Uterus (tissue), 4 donors: ENCODE results near the gene TNFAIP2. TPM values are rescaled to one million over a fixed set of nuclear protein-coding genes. Genes with fewer than 3 reads are reported as not detected.
"Not testable (repeated sequence)": the region's sequence is repeated elsewhere in the genome, so short reads cannot be mapped to it uniquely, and the experiment has no call there.

Experiments
- DNase-seq, 2 donors: peaks; one replicate each; pipeline ENCODE4 v3.0.0-alpha.2; 2019 to 2020
- H3K27ac ChIP-seq, 2 donors: fragments of 200-600 bp; sonication (generic); 1 replicate in 1 of 2; 2 replicates in 1 of 2; pipeline ENCODE4 v1.5.1; 2016 to 2018
- H3K27me3 ChIP-seq, 2 donors: fragments of 200-600 bp; sonication (generic); one replicate each; pipeline ENCODE4 v1.5.1; 2018 to 2019; ENCODE audit warnings: control low read depth in 1 of 2
- H3K36me3 ChIP-seq, 2 donors: fragments of 200-600 bp; sonication (generic); one replicate each; pipeline ENCODE4 v1.5.1; 2019; ENCODE audit warnings: control low read depth in 1 of 2
- H3K4me1 ChIP-seq, 2 donors: fragments of 200-600 bp; sonication (generic); one replicate each; pipeline ENCODE4 v1.5.1; 2018 to 2019; ENCODE audit warnings: control low read depth in 1 of 2
- H3K4me3 ChIP-seq, 2 donors: fragments of 200-600 bp; sonication (generic); 1 replicate in 1 of 2; 2 replicates in 1 of 2; pipeline ENCODE4 v1.5.1; 2018 to 2019; ENCODE audit warnings: mild to moderate bottlenecking in 1 of 2
- H3K9me3 ChIP-seq, 2 donors: fragments of 200-600 bp; sonication (generic); one replicate each; pipeline ENCODE4 v1.5.1; 2019; ENCODE audit warnings: control low read depth in 1 of 2
- POLR2A ChIP-seq, 2 donors: fragments of 450-650 bp; IDR thresholded peaks; one replicate each; pipeline ENCODE4 v1.6.1; 2016; ENCODE audit warnings: antibody characterized with exemption in 2 of 2, mild to moderate bottlenecking in 1 of 2, moderate library complexity in 1 of 2
- intact Hi-C: fragments of 100-400 bp; cut with DNase I; formaldehyde crosslinking; loops from one replicate; pipeline ENCODE4 v1.15.1; 2023; ENCODE audit warnings: low total_unique reads
- total RNA-seq, 4 donors: library from RNA; depleted of rRNA in 3 of 4; stranded (reverse); fragments of >200 nt in 3 of 4; gene quantifications; one replicate each; pipeline versions ENCODE4 v1.1.0 to v1.2.4, GENCODE V29; 2014 to 2023
- TF ChIP-seq, protein P1 (sequence below), 4 experiments: fragments of 200-600 bp in 2 of 4; fragments of 450-650 bp in 2 of 4; sonication (generic) in 2 of 4; IDR thresholded peaks; one replicate each; pipeline ENCODE4 v1.5.1; 2016 to 2019; ENCODE audit warnings: antibody characterized with exemption in 4 of 4, mild to moderate bottlenecking in 2 of 4, moderate library complexity in 1 of 4
- donor health status: DM: yes; HTN: yes; CAD: no.

Gene TNFAIP2
- total RNA-seq, 4 donors from 2014 or later = 29.4 to 81.4 (median 60.6) TPM

DNA sequence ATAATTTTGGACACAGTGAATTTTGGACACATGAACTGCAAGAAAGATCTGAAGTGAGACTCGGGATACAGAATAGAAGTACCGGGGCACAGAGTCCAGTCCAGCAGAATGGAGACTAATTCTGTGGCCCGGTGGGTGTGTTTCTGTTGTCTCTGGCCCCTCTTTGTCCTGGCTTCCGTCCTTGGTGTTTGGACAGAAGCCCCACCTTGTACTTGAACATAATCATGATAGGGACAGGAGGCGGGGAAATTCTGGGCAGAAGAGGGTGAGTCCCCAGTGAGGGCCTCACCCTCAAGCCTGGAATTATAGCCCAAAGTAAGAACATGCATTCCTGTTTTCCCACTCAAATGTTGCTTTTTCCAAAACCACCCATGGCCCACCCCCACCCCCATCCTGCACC, 39.9 kb downstream of the TNFAIP2 start:
- Histone ChIP-seq H3K36me3 (no peaks in the 10 kb centered on the region), H3K9me3 (no peaks in the 10 kb centered on the region), H3K27ac (no peak overlapping the region), H3K27me3 (no peaks in the 10 kb centered on the region), H3K4me3 (no peak overlapping the region), H3K4me1 (no peaks in the 10 kb centered on the region)
- no peak for TF ChIP-seq POLR2A (IDR thresholded peaks at IDR 0.05)
- TF ChIP-seq, protein P1, sequence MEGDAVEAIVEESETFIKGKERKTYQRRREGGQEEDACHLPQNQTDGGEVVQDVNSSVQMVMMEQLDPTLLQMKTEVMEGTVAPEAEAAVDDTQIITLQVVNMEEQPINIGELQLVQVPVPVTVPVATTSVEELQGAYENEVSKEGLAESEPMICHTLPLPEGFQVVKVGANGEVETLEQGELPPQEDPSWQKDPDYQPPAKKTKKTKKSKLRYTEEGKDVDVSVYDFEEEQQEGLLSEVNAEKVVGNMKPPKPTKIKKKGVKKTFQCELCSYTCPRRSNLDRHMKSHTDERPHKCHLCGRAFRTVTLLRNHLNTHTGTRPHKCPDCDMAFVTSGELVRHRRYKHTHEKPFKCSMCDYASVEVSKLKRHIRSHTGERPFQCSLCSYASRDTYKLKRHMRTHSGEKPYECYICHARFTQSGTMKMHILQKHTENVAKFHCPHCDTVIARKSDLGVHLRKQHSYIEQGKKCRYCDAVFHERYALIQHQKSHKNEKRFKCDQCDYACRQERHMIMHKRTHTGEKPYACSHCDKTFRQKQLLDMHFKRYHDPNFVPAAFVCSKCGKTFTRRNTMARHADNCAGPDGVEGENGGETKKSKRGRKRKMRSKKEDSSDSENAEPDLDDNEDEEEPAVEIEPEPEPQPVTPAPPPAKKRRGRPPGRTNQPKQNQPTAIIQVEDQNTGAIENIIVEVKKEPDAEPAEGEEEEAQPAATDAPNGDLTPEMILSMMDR (IDR thresholded peaks at IDR 0.05) = no peak
- no peak for DNase-seq
- intact Hi-C loops = no loop called here

DNA sequence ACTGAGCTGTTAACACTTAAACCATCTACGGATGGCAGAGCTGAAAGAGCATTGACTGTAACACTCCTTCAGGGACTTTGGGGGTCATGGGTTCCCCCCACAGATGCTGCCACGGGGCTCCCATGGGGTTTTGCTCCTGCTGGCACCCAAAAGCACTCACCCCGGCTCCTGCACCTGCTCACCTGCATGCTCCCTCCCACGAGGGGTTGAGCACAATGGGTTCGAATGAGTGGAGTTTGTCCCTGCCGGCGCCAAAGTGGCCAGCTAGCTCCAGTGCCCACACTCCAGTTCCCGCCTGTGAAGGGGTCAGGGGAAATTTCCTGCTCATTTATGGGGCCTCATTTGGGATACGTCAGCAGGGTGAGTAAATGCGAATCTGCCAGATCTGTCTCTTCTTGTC, 40.7 kb downstream of the TNFAIP2 start:
- DNase-seq = no peak
- Histone ChIP-seq H3K27ac (no peak overlapping the region), H3K4me3 (no peak overlapping the region), H3K4me1 (no peaks in the 10 kb centered on the region), H3K9me3 (no peaks in the 10 kb centered on the region), H3K27me3 (no peaks in the 10 kb centered on the region), H3K36me3 (no peaks in the 10 kb centered on the region)
- intact Hi-C loops = no loop called here
- TF ChIP-seq POLR2A (IDR thresholded peaks at IDR 0.05) = no peak
- TF ChIP-seq, protein P1 (IDR thresholded peaks at IDR 0.05) = no peak

DNA sequence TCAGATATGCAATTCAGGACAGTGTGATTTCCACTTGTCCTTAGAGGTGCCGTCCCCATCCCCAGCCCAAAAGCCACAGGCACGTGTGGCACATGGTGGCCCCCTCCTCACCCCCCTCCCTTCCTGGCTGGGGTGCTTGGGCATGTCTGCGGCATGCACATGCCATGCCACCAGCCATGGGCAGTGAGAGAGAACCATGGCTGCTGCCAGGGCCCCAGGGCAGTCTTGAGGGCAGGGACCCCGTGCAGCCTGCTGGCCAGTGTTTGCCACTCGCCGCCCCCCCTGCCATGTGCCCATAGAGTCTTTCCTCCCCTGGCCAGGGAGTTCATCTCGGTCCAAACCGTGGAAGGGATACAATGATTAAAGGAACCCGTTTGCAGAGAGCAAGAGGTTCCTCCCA, 41.5 kb downstream of the TNFAIP2 start:
- H3K4me1 ChIP-seq = no peaks in the 10 kb centered on the region
- H3K4me3 ChIP-seq = no peak overlapping the region
- no peaks in the 10 kb centered on the region for H3K27me3 ChIP-seq
- TF ChIP-seq, protein P1 (IDR thresholded peaks at IDR 0.05) = no peak
- DNase-seq = no peak
- no peak overlapping the region for H3K27ac ChIP-seq
- H3K36me3 ChIP-seq = no peaks in the 10 kb centered on the region
- intact Hi-C loops = no loop called here
- H3K9me3 ChIP-seq = no peaks in the 10 kb centered on the region

DNA sequence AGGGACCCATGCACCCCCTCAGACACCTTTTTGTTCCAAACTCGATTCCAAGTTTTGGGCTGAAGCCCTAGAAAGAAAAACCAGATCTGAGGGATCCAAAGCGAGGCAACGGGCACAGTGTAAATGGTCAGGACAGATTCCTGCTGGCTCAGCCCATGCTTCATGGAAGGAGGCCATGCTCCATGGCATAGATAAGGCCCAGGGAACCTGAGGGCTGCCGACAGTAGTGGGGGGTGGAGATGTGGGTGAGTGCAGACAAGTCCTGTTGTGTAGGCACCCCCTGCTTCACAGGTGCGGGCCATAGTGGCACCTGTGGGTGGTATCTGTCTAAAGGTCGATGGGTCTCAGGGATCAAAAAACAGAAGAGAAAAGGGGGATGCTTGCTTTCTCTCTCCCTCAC, 42.1 kb downstream of the TNFAIP2 start:
- H3K27ac ChIP-seq = no peak overlapping the region
- no peaks in the 10 kb centered on the region for H3K9me3 ChIP-seq
- intact Hi-C loops = no loop called here
- TF ChIP-seq POLR2A (IDR thresholded peaks at IDR 0.05) = no peak
- TF ChIP-seq, protein P1 (IDR thresholded peaks at IDR 0.05) = no peak
- no peaks in the 10 kb centered on the region for H3K27me3 ChIP-seq
- no peak for DNase-seq
- H3K4me3 ChIP-seq = no peak overlapping the region
- no peaks in the 10 kb centered on the region for H3K36me3 ChIP-seq
- H3K4me1 ChIP-seq = no peaks in the 10 kb centered on the region

DNA sequence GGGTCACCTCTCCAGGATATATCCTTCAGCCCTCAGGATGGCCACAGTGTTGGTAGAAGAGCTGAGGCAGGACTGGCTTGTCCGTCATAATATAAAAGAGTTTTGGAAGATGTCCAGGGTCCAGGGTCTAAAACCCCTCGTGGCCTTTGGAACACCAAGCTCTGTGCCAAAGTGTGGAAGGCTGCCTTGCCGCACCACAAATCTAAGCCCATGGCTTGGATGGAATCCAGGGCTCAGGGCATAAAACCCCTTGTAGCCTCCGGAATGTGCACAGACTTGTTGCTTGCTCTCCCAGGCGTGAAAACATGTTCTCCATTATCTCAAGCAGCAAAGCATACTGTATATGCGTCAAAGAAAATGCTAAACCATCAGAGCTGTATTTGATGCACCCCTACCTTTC, 46.7 kb downstream of the TNFAIP2 start:
- DNase-seq = no peak
- H3K4me3 ChIP-seq = no peak overlapping the region
- no peaks in the 10 kb centered on the region for H3K27me3 ChIP-seq
- peaks cover 0 to 6% of the 10 kb centered on the region in 2 donors for H3K9me3 ChIP-seq
- no peaks in the 10 kb centered on the region for H3K4me1 ChIP-seq
- TF ChIP-seq POLR2A (IDR thresholded peaks at IDR 0.05) = no peak
- TF ChIP-seq, protein P1 (IDR thresholded peaks at IDR 0.05) = no peak
- intact Hi-C loops = no loop called here
- no peaks in the 10 kb centered on the region for H3K36me3 ChIP-seq
- no peak overlapping the region for H3K27ac ChIP-seq

DNA sequence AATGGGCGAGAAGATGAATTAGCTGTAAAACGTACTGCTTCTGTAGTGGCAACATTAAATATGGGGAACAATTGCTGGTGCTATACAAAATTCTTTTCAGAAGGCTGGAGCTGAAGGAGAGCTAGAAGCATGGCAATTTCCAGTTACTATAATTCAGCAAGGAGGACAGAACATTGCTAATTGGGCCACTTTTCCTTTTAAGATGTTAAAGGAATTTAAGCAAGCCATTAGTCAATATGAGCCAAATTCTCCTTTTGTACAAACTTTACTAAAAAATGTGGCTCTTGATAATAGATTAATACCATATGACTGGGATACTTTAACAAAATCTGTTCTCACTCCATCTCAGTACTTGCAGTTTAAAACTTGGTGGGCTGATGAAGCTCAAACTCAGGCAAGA, 47.9 kb downstream of the TNFAIP2 start:
- H3K4me1 ChIP-seq, DNase-seq, H3K9me3 ChIP-seq, H3K4me3 ChIP-seq, intact Hi-C loops, H3K27me3 ChIP-seq, H3K27ac ChIP-seq, H3K36me3 ChIP-seq: not testable (repeated sequence)
